ENCODE results near the gene AFDN. TPM values are rescaled to one million over a fixed set of nuclear protein-coding genes. Genes with fewer than 3 reads are reported as not detected.
"Not testable (repeated sequence)": the region's sequence is repeated elsewhere in the genome, so short reads cannot be mapped to it uniquely, and the experiment has no call there.

AFDN gene
- total RNA-seq, 6 donors from 2014 or later, result 149 to 517 (median 265) TPM

- WGBS, 2 donors, result 97% methylated on average over 10 of the region's 10 CpGs
- DNase-seq (no peak), ATAC-seq (ENCODE audit: low FRiP score in 2 of 2) (no peak)
- Histone ChIP-seq H3K27ac (no peak overlapping the region), H3K4me3 (no peak overlapping the region), H3K4me1 (peaks cover 2 to 12% (median 8%) of the 10 kb centered on the region in 4 donors), H3K27me3 (no peaks in the 10 kb centered on the region), H3K36me3 (peaks cover 0 to 46% (median 21%) of the 10 kb centered on the region in 4 donors), H3K9me3 (no peaks in the 10 kb centered on the region)
- TF ChIP-seq POLR2AphosphoS5 (IDR thresholded peaks at IDR 0.05) (no peak), POLR2A (IDR thresholded peaks at IDR 0.05) (no peak), EP300 (IDR thresholded peaks at IDR 0.05) (no peak)
- TF ChIP-seq, protein P1, sequence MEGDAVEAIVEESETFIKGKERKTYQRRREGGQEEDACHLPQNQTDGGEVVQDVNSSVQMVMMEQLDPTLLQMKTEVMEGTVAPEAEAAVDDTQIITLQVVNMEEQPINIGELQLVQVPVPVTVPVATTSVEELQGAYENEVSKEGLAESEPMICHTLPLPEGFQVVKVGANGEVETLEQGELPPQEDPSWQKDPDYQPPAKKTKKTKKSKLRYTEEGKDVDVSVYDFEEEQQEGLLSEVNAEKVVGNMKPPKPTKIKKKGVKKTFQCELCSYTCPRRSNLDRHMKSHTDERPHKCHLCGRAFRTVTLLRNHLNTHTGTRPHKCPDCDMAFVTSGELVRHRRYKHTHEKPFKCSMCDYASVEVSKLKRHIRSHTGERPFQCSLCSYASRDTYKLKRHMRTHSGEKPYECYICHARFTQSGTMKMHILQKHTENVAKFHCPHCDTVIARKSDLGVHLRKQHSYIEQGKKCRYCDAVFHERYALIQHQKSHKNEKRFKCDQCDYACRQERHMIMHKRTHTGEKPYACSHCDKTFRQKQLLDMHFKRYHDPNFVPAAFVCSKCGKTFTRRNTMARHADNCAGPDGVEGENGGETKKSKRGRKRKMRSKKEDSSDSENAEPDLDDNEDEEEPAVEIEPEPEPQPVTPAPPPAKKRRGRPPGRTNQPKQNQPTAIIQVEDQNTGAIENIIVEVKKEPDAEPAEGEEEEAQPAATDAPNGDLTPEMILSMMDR (IDR thresholded peaks at IDR 0.05), result no peak
Observed at GRCh38 chr6:167972193-167972592, 145.5 kb downstream of the AFDN start.

DNA sequence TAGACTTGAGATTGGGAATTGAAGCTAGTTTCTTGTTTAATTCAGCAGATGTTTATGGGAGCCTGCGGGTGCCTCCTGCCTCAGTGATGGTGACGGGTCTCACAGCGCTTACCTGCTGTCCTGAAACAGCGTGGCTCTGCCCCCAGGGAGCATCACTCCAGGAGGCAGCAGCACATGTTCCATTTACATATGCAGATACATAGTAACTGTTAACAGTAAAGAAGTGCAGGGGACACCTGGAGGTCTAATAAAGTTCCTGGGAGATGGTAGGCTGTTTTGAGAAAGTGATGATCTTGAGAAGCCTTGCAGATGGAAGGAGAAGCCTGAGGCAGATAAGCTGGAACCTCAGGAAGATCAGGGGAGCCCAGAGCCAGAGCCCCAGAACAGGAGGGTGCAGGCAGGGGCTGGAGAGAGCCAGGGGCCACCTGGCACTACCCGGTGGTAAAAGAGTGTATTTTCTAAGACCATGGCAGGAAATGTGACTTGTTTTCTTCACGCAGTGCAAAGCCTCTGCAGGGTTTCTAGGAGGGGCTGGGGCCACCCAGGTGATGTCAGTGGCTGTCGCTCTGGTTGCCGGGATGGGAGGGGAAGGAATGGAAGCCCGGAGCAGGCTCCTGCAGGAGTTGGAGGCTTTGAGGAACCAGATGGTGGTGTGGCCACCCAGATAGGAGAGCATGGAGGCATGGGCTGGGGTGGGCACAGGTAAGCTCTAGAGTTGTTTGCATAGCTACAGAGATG is 146.6 kb downstream of the AFDN start:
- no peak overlapping the region for H3K27ac ChIP-seq
- H3K4me1 ChIP-seq, result peaks cover 2 to 12% (median 8%) of the 10 kb centered on the region in 4 donors
- no peaks in the 10 kb centered on the region for H3K27me3 ChIP-seq
- H3K9me3 ChIP-seq, result no peaks in the 10 kb centered on the region
- DNase-seq (no peak), ATAC-seq (ENCODE audit: low FRiP score in 2 of 2) (no peak)
- no peak overlapping the region for H3K4me3 ChIP-seq
- H3K36me3 ChIP-seq, result peaks cover 0 to 35% (median 14%) of the 10 kb centered on the region in 4 donors
- 78 to 84% methylated on average over 9 of the region's 9 CpGs for WGBS, 2 donors
- no peak for TF ChIP-seq EP300 (IDR thresholded peaks at IDR 0.05)
- no peak for TF ChIP-seq POLR2A (IDR thresholded peaks at IDR 0.05)
- TF ChIP-seq POLR2AphosphoS5 (IDR thresholded peaks at IDR 0.05), result no peak
- TF ChIP-seq, protein P1 (IDR thresholded peaks at IDR 0.05), result no peak

- Histone ChIP-seq H3K4me1 (peaks cover 2 to 12% (median 8%) of the 10 kb centered on the region in 4 donors), H3K27me3 (no peaks in the 10 kb centered on the region), H3K4me3 (no peak overlapping the region), H3K27ac (no peak overlapping the region), H3K36me3 (peaks cover 0 to 21% (median 3%) of the 10 kb centered on the region in 4 donors), H3K9me3 (no peaks in the 10 kb centered on the region)
- ATAC-seq (ENCODE audit: low FRiP score in 2 of 2) (no peak), DNase-seq (peak in 1 of 2 donors; percentile 55)
- WGBS, 2 donors, result 62 to 74% methylated on average over 12 of the region's 12 CpGs
- TF ChIP-seq POLR2A (IDR thresholded peaks at IDR 0.05) (no peak), POLR2AphosphoS5 (IDR thresholded peaks at IDR 0.05) (no peak), EP300 (IDR thresholded peaks at IDR 0.05) (no peak)
- TF ChIP-seq, protein P1 (IDR thresholded peaks at IDR 0.05), result no peak
Observed at GRCh38 chr6:167974640-167975344, 148.1 kb downstream of the AFDN start.

DNA sequence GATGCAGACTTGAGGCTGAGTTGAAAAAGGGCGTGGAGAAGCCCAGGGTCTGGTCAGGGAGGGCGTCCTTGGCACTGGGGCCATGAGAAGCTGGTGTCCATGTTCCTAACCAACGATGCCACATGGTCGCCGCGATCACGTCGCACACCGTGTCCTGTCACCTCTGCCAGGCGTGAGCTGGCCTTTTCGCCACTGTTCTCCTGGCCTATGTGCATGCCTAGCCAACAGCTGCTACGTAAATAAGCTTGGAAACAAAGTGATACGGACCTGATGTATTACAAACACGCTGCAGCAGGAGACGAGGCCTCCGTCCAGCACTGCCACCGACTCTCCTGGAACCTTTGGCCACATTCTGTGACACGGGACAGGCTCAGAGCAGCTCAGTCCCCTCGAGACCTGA is 148.7 kb downstream of the AFDN start:
- WGBS, 2 donors, result 75 to 86% methylated on average over 19 of the region's 19 CpGs
- Histone ChIP-seq H3K9me3 (no peaks in the 10 kb centered on the region), H3K4me1 (peaks cover 2 to 12% (median 8%) of the 10 kb centered on the region in 4 donors), H3K27me3 (no peaks in the 10 kb centered on the region), H3K4me3 (no peak overlapping the region), H3K36me3 (peaks cover 0 to 15% (median 0%) of the 10 kb centered on the region in 4 donors), H3K27ac (no peak overlapping the region)
- peak in 1 of 2 donors; percentile 13 for ATAC-seq (ENCODE audit: low FRiP score in 2 of 2)
- no peak for DNase-seq
- TF ChIP-seq EP300 (IDR thresholded peaks at IDR 0.05), result no peak
- TF ChIP-seq POLR2A (IDR thresholded peaks at IDR 0.05), result no peak

DNA sequence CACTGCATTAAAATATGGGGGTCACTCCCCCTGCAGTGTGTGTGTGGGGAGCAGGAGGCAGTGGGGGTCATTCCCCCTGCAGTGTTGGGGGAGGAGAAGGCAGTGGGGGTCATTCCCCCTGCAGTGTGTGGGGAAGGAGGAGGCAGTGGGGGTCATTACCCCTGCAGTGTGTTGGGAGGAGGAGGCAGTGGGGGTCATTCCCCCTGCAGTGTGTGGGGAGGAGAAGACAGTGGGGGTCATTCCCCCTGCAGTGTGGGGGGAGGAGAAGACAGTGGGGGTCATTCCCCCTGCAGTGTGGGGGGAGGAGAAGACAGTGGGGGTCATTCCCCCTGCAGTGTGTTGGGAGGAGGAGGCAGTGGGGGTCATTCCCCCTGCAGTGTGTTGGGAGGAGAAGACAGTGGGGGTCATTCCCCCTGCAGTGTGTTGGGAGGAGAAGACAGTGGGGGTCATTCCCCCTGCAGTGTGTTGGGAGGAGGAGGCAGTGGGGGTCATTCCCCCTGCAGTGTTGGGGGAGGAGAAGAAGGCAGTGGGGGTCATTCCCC is 149.5 kb downstream of the AFDN start:
- not testable (repeated sequence) for H3K9me3 ChIP-seq; H3K4me3 ChIP-seq; DNase-seq; H3K36me3 ChIP-seq; ATAC-seq (ENCODE audit: low FRiP score in 2 of 2); H3K27me3 ChIP-seq; H3K27ac ChIP-seq
- peaks cover 2 to 12% (median 8%) of the 10 kb centered on the region in 4 donors for H3K4me1 ChIP-seq

All from upper lobe of left lung (tissue), 6 donors.